ENCODE data around the gene CORO2A.

DNA sequence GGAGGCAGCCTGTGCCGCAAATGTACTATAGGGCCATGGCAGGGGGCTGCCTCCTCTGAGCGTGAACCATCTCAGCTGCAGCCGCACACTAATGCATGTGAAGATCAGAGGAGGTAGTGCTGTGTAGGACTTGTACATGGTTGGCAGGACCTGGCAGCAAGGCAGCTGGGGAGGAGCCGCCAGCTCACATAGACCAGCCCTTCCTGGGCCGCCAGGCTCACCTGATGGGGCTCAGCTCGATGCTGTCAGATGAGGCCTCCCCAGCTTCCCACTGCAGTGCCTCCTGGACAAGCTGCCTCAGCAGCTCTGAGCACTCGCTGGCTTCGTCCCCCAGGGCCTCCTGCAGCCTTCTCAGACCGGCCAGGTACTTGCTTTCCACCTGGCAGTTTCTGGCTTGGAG is 18.0 kb upstream of the CORO2A start:
- no peak for TF ChIP-seq CTCF (IDR thresholded peaks at IDR 0.05)
- TF ChIP-seq POLR2A (IDR thresholded peaks at IDR 0.05) = no peak
